Liver (tissue), 3 donors: Measurements from ENCODE around the gene DCXR.

ENCODE experiments used
- TAF1 ChIP-seq: conservative IDR thresholded peaks from 2 replicates; pipeline ENCODE4 v1.6.1; 2016; ENCODE audit warnings: antibody characterized with exemption, mild to moderate bottlenecking
- TF ChIP-seq, protein P1 (sequence below): fragments of 150-350 bp; IDR thresholded peaks from 2 replicates; pipeline ENCODE4 v1.5.1; 2017; ENCODE audit warnings: improper control_type of control experiment, low read depth, low read length; ENCODE audit not compliant: missing input control
- donor health status: healthy.
- donor health status: healthy.

DNA sequence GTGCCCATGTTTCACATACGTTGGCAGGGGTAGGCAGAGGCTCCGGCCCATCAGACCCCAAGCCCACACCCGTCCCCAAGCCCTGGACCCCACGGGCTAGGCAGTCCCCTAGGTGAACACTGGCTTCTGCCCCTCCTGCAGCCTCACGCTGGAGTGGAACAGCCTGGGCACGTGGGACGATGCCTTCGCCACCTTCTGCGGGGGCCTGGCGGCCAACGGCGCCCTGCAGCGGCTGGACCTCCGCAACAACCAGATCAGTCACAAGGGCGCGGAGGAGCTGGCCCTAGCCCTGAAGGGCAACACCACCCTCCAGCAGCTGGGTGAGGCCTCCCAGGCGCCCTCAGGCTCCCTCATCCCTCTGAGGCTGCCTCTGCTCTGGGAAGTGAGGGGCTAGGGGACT is 12.6 kb downstream of the DCXR start:
- TF ChIP-seq, protein P1, sequence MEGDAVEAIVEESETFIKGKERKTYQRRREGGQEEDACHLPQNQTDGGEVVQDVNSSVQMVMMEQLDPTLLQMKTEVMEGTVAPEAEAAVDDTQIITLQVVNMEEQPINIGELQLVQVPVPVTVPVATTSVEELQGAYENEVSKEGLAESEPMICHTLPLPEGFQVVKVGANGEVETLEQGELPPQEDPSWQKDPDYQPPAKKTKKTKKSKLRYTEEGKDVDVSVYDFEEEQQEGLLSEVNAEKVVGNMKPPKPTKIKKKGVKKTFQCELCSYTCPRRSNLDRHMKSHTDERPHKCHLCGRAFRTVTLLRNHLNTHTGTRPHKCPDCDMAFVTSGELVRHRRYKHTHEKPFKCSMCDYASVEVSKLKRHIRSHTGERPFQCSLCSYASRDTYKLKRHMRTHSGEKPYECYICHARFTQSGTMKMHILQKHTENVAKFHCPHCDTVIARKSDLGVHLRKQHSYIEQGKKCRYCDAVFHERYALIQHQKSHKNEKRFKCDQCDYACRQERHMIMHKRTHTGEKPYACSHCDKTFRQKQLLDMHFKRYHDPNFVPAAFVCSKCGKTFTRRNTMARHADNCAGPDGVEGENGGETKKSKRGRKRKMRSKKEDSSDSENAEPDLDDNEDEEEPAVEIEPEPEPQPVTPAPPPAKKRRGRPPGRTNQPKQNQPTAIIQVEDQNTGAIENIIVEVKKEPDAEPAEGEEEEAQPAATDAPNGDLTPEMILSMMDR: no peak
- TF ChIP-seq TAF1: no peak
